HFFc6 (cell line): ENCODE measurements around the gene HSF4. TPM values are rescaled to one million over a fixed set of nuclear protein-coding genes. Genes with fewer than 3 reads are reported as not detected.
A peak's percentile ranks its signal among the peaks of the same experiment; 100 is the strongest.

ENCODE experiments used
- DNase-seq: peaks from one replicate; pipeline ENCODE4 v3.0.0-alpha.2; 2018
- H3K27ac Mint-ChIP-seq: 2 replicates; pipeline ENCODE4 v1.8.0; 2020; ENCODE audit warnings: mild to moderate bottlenecking, mixed read lengths
- H3K27me3 Mint-ChIP-seq: 2 replicates; pipeline ENCODE4 v1.8.0; 2021; ENCODE audit warnings: mild to moderate bottlenecking, moderate library complexity, mixed read lengths; ENCODE audit not compliant: insufficient read depth
- H3K36me3 Mint-ChIP-seq: 2 replicates; pipeline ENCODE4 v1.8.0; 2021; ENCODE audit warnings: low read depth, mixed read lengths
- H3K4me1 Mint-ChIP-seq: 2 replicates; pipeline ENCODE4 v1.8.0; 2020; ENCODE audit warnings: low read depth, mixed read lengths
- H3K4me3 Mint-ChIP-seq: 2 replicates; pipeline ENCODE4 v1.8.0; 2020; ENCODE audit warnings: mild to moderate bottlenecking, moderate library complexity, mixed read lengths
- H3K9me3 Mint-ChIP-seq: 2 replicates; pipeline ENCODE4 v1.8.0; 2020; ENCODE audit warnings: mild to moderate bottlenecking, mixed read lengths
- total RNA-seq, 6 experiments: library from RNA; stranded (reverse); fragmentation: NEBNext Ultra II Directional; extraction: Animal tissue kit (Norgen Biotek cat#: 25700); gene quantifications; 2 replicates in 1 of 6; 3 replicates in 5 of 6; pipeline ENCODE4 v1.2.3, GENCODE V29; 2021
- TF ChIP-seq, protein P1 (sequence below): fragments of 200-600 bp; sonication (generic); IDR thresholded peaks from 2 replicates; pipeline ENCODE4 v1.5.0; 2021; ENCODE audit warnings: antibody characterized with exemption, mild to moderate bottlenecking

The HSF4 gene
- total RNA-seq, 6 experiments from 2014 or later, result 3.3 to 5.5 (median 4.6) TPM

DNA sequence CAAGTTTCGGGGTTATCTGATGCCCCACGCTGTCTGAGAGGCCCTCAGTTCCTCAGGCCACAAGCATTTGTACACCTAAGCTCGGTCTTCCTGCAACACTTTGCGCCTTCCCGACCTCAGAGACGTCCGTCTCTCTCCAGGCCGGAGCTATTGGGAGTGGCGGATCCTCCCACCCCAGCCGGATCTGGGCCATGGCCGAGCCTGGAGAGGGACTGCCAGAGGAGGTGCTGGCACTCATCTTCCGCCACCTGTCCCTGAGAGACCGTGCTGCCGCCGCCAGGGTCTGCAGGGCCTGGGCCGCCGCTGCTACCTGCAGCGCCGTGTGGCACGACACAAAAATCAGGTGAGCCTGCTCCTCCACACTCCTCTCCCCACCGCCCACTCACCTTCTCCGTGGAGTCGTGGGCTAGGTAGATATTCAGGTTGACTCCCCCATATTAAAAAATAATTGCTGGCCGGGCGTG is 2.9 kb upstream of the HSF4 start:
- Mint-ChIP-seq H3K9me3 (no peaks in the 10 kb centered on the region), H3K36me3 (no peaks in the 10 kb centered on the region), H3K4me3 (no peak overlapping the region; the same call in 1 of the 2 replicates), H3K27ac (no peak overlapping the region), H3K4me1 (peaks cover 9% of the 10 kb centered on the region), H3K27me3 (peaks cover 14% of the 10 kb centered on the region)
- no peak for DNase-seq
- TF ChIP-seq, protein P1, sequence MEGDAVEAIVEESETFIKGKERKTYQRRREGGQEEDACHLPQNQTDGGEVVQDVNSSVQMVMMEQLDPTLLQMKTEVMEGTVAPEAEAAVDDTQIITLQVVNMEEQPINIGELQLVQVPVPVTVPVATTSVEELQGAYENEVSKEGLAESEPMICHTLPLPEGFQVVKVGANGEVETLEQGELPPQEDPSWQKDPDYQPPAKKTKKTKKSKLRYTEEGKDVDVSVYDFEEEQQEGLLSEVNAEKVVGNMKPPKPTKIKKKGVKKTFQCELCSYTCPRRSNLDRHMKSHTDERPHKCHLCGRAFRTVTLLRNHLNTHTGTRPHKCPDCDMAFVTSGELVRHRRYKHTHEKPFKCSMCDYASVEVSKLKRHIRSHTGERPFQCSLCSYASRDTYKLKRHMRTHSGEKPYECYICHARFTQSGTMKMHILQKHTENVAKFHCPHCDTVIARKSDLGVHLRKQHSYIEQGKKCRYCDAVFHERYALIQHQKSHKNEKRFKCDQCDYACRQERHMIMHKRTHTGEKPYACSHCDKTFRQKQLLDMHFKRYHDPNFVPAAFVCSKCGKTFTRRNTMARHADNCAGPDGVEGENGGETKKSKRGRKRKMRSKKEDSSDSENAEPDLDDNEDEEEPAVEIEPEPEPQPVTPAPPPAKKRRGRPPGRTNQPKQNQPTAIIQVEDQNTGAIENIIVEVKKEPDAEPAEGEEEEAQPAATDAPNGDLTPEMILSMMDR, result no peak

DNA sequence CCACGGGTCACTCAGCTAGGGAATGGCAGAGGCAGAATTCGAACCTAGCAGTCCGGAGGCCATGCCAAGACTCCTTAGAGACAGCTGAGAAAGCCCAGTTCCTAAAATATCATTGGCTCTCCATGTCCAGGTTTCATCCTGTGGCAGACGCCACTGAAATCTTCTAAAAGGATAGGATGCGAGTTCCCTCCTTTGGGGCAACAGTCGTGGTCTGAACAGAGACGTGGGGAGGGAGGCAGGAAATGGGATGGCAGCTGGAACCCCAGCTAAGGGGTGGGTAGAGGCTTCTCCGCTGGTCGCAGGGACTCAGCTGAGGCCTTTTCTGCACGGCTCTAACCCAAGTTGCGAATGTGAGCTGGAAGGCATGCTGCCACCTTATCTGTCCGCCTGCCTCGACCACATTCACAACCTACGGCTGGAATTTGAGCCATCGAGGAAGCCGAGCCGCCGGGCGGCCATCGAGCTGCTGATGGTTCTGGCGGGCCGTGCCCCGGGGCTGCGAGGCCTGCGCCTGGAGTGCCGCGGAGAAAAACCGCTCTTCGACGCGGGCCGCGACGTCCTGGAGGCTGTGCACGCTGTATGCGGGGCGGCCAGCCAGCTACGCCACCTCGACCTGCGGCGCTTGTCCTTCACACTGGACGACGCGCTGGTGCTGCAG is 1.9 kb upstream of the HSF4 start:
- peaks cover 12% of the 10 kb centered on the region; the same call in 1 of the 2 replicates for H3K27me3 Mint-ChIP-seq
- no peak for DNase-seq
- H3K27ac Mint-ChIP-seq, result no peak overlapping the region
- TF ChIP-seq, protein P1, result no peak
- no peaks in the 10 kb centered on the region for H3K9me3 Mint-ChIP-seq
- peaks cover 9% of the 10 kb centered on the region for H3K4me1 Mint-ChIP-seq
- H3K4me3 Mint-ChIP-seq, result peak overlapping the region; percentile 37; the same call in 1 of the 2 replicates
- H3K36me3 Mint-ChIP-seq, result no peaks in the 10 kb centered on the region

DNA sequence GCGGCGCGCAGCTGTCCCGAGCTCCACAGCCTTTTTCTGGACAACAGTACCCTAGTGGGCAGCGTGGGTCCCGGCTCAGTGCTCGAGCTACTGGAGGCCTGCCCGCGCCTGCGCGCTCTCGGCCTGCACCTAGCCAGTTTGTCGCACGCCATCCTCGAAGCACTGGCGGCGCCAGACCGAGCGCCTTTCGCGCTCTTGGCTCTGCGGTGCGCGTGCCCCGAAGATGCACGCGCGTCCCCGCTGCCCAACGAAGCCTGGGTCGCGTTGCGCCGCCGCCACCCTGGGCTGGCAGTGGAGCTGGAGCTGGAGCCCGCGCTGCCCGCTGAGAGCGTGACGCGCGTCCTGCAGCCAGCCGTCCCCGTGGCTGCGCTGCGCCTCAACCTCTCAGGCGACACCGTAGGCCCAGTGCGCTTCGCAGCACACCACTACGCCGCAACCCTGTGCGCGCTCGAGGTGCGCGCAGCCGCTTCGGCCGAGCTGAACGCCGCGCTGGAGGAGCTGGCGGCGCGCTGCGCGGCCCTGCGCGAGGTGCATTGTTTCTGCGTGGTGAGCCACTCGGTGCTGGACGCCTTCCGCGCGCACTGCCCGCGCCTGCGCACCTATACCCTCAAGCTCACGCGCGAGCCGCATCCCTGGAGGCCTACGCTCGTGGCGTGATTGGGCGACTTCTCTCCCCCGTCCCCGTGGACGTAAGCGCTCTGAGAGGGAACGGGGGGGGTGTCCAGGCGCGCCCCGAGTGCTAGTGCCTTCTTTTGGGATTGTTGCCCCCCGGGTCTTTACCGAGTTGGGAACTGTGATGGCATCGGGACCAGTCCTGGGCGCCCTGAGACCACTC is 1.2 kb upstream of the HSF4 start:
- peak overlapping the region; percentile 45 for H3K4me3 Mint-ChIP-seq
- H3K9me3 Mint-ChIP-seq, result no peaks in the 10 kb centered on the region
- H3K27ac Mint-ChIP-seq, result no peak overlapping the region
- no peak for DNase-seq
- H3K4me1 Mint-ChIP-seq, result peaks cover 6% of the 10 kb centered on the region
- no peaks in the 10 kb centered on the region for H3K36me3 Mint-ChIP-seq
- peaks cover 12% of the 10 kb centered on the region; the same call in 1 of the 2 replicates for H3K27me3 Mint-ChIP-seq
- TF ChIP-seq, protein P1, result no peak

DNA sequence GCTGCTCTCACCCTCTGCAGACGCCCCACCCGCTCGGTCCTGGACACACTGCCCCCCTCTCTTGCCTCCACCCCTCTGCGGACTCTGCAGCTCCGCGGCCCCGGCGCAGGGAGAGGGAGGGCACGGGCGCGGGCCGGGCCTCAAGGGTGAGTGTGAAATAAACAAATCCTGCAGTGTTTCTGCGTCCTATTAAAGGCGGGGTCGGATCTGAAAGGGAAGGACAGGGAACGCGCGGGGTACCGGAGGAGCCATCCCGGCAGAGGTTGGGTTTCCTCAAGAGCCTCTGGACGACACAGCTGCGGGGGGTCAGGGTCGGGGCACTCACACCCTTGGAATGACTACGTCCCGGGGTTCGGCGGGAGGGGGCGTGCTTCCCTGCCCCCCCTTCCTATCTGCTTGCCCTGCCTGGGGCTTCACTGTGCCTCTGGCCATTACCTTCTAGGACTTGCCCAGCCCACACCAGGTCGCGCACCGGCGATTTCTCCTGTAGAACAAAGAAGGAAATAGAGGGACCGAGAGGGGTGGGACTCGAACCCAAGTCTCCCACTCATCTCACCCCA is 466 bp upstream of the HSF4 start:
- peak overlapping the region; percentile 45 for H3K4me3 Mint-ChIP-seq
- TF ChIP-seq, protein P1, result no peak
- peaks cover under 1% of the 10 kb centered on the region for H3K4me1 Mint-ChIP-seq
- H3K36me3 Mint-ChIP-seq, result no peaks in the 10 kb centered on the region
- H3K27me3 Mint-ChIP-seq, result peaks cover 12% of the 10 kb centered on the region; the same call in 1 of the 2 replicates
- no peak overlapping the region for H3K27ac Mint-ChIP-seq
- no peak for DNase-seq
- no peaks in the 10 kb centered on the region for H3K9me3 Mint-ChIP-seq

DNA sequence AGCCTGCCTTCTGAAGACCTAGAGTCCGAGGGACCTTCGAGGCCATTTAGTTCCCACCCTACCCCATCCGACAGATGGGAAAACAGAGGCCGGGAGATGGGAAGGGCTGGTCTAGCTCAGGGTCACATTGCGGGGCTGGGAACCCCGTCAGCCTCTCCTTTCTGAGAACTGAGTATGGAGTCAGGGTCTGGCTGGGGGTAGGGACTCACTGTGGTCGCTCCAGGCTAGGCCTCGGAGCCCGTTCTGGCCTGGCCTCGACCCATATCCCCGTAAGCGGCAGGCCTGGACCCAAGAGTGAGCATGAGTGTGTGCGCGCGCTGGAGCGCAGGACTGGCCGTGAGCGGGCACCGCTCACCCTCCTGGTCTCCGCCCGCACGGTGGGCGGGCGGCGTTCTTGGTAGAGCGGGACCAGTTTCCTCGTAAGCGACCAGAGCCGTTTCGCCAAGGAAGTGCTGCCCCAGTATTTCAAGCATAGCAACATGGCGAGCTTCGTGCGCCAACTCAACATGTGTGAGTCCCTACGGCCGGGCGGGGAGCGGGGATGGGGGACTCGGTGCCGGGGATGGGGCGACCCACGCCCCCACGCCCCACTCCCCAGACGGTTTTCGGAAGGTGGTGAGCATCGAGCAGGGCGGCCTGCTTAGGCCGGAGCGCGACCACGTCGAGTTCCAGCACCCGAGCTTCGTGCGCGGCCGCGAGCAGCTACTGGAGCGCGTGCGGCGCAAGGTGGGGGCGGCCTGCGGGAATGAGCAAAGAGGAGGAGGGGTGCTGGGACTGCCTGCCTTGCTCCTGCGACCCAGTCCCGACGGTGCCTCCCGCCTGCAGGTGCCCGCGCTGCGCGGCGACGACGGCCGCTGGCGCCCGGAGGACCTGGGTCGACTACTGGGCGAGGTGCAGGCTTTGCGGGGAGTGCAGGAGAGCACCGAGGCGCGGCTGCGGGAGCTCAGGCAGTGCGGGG is 855 bp downstream of the HSF4 start:
- TF ChIP-seq, protein P1, result no peak
- H3K4me3 Mint-ChIP-seq, result no peak overlapping the region
- H3K27ac Mint-ChIP-seq, result no peak overlapping the region
- peaks cover 10% of the 10 kb centered on the region; the same call in 1 of the 2 replicates for H3K27me3 Mint-ChIP-seq
- no peaks in the 10 kb centered on the region for H3K9me3 Mint-ChIP-seq
- peaks cover 12% of the 10 kb centered on the region for H3K4me1 Mint-ChIP-seq
- H3K36me3 Mint-ChIP-seq, result no peaks in the 10 kb centered on the region
- DNase-seq, result no peak
